HEK293 (cell line): ENCODE data around the gene INSYN2A.

Source experiments
- CTCF ChIA-PET: fragments of 350-600 bp; formaldehyde crosslinking; extraction: SDS; loops from one replicate; lab custom pipeline; 2021; ENCODE audit warnings: antibody characterized with exemption; lab: Yijun Ruan, JAX
- POLR2A ChIA-PET: fragments of 300-600 bp; formaldehyde crosslinking; extraction: SDS; loops from one replicate; lab custom pipeline; 2020; ENCODE audit warnings: antibody characterized with exemption, inconsistent platforms; lab: Yijun Ruan, JAX
- H3K27ac ChIP-seq: fragments of 200-500 bp; sonication (Bioruptor generic); 2 replicates; pipeline ENCODE4 v1.5.1; 2014; ENCODE audit warnings: low read depth, low read length, control low read depth, inconsistent platforms; ENCODE audit errors: extremely low read depth
- H3K36me3 ChIP-seq, 2 experiments: fragments of 200-500 bp in 1 of 2; sonication (Bioruptor generic) in 1 of 2; 1 replicate in 1 of 2; 2 replicates in 1 of 2; pipeline ENCODE4 v1.5.1; 2014 to 2017; ENCODE audit warnings: inconsistent platforms in 2 of 2, low read length in 2 of 2; ENCODE audit not compliant: control insufficient read depth in 2 of 2, insufficient read depth in 1 of 2
- H3K4me1 ChIP-seq: fragments of 200-500 bp; sonication (Bioruptor generic); 2 replicates; pipeline ENCODE4 v1.5.1; 2014; ENCODE audit warnings: mild to moderate bottlenecking, low read length, inconsistent platforms; ENCODE audit not compliant: control insufficient read depth, insufficient read depth
- H3K4me3 ChIP-seq: 2 replicates; pipeline ENCODE4 v1.5.1; 2011; ENCODE audit warnings: low read depth, mild to moderate bottlenecking, control low read depth, low read length, moderate library complexity
- H3K9me3 ChIP-seq: fragments of 200-500 bp; sonication (Bioruptor generic); 2 replicates; pipeline ENCODE4 v1.5.1; 2014; ENCODE audit warnings: low read depth, low read length, inconsistent platforms; ENCODE audit not compliant: control insufficient read depth, insufficient read depth
- KLF10 ChIP-seq: fragments of 450-650 bp; IDR thresholded peaks from 2 replicates; pipeline ENCODE4 v1.5.1; 2018; ENCODE audit warnings: missing biosample characterization, mild to moderate bottlenecking, missing genetic modification characterization
- MZF1 ChIP-seq: fragments of 450-650 bp; formaldehyde crosslinking; IDR thresholded peaks from 2 replicates; pipeline ENCODE4 v1.5.1; 2017; ENCODE audit warnings: missing biosample characterization, missing genetic modification characterization, borderline replicate concordance
- ZBTB1 ChIP-seq: fragments of 450-650 bp; formaldehyde crosslinking; IDR thresholded peaks from 2 replicates; pipeline ENCODE4 v1.5.1; 2016; ENCODE audit warnings: missing biosample characterization, missing genetic modification characterization
- ZNF155 ChIP-seq: fragments of 450-650 bp; formaldehyde crosslinking; IDR thresholded peaks from 2 replicates; pipeline ENCODE4 v1.5.1; 2016; ENCODE audit warnings: missing biosample characterization, missing genetic modification characterization
- ZNF394 ChIP-seq: fragments of 450-650 bp; formaldehyde crosslinking; IDR thresholded peaks from 2 replicates; pipeline ENCODE4 v1.5.1; 2016; ENCODE audit warnings: missing biosample characterization, missing genetic modification characterization, mild to moderate bottlenecking, moderate library complexity, borderline replicate concordance
- ZNF561 ChIP-seq: fragments of 450-650 bp; IDR thresholded peaks from 2 replicates; pipeline ENCODE4 v1.5.1; 2018; ENCODE audit warnings: missing biosample characterization, missing genetic modification characterization, borderline replicate concordance
- ZNF624 ChIP-seq: fragments of 450-650 bp; formaldehyde crosslinking; IDR thresholded peaks from 2 replicates; pipeline ENCODE4 v1.5.1; 2017; ENCODE audit warnings: missing biosample characterization, missing genetic modification characterization
- ZNF670 ChIP-seq: fragments of 450-650 bp; formaldehyde crosslinking; IDR thresholded peaks from 2 replicates; pipeline ENCODE4 v1.5.1; 2016; ENCODE audit warnings: missing biosample characterization, missing genetic modification characterization, low read depth
- ZNF768 ChIP-seq: fragments of 450-650 bp; formaldehyde crosslinking; IDR thresholded peaks from 2 replicates; pipeline ENCODE4 v1.5.1; 2018; ENCODE audit warnings: missing biosample characterization, mild to moderate bottlenecking, missing genetic modification characterization
- TF ChIP-seq, protein P1 (sequence below): fragments of 450-650 bp; formaldehyde crosslinking; IDR thresholded peaks from 2 replicates; pipeline ENCODE4 v1.5.1; 2016; ENCODE audit warnings: missing biosample characterization, missing genetic modification characterization

Gene INSYN2A

DNA sequence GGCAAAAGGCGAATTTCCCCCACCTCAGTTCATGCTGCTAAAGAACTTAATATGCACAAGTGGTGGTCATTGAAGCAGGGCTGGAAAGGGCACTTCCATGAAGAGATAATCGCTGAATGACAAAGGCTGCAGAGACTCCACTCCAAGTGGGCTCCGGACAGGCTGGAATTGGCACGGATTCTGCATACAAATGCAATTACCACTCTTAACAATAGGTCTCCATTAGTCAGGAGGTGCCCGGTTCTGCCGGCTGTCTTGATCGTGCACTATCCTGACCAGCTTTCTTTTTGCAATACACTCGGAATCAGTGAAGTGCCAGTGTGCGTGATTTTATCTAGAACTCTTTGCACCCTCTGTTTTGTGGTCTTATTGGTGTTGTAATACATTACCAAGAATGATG lies 49.7 kb downstream of the INSYN2A start:
- CTCF ChIA-PET, result no interaction called here
- Histone ChIP-seq H3K9me3 (no peaks in the 10 kb centered on the region), H3K4me3 (no peak overlapping the region), H3K4me1 (no peaks in the 10 kb centered on the region), H3K36me3 (no peaks in the 10 kb centered on the region), H3K27ac (no peak overlapping the region)
- POLR2A ChIA-PET, result no interaction called here
- TF ChIP-seq, protein P1, sequence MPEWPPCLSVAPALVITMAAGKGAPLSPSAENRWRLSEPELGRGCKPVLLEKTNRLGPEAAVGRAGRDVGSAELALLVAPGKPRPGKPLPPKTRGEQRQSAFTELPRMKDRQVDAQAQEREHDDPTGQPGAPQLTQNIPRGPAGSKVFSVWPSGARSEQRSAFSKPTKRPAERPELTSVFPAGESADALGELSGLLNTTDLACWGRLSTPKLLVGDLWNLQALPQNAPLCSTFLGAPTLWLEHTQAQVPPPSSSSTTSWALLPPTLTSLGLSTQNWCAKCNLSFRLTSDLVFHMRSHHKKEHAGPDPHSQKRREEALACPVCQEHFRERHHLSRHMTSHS (tag by site-specific recombination), result no peak
- TF ChIP-seq KLF10 (no peak), ZNF394 (tag by site-specific recombination) (no peak), ZNF768 (tag by site-specific recombination) (no peak), ZBTB1 (tag by site-specific recombination) (no peak), ZNF670 (tag by site-specific recombination) (no peak), ZNF561 (tag by site-specific recombination) (no peak), ZNF624 (no peak), ZNF155 (tag by site-specific recombination) (no peak), MZF1 (tag by site-specific recombination) (no peak)
